Purkinje cell (primary cell): ENCODE results near the gene S100A7. TPM values are rescaled to one million over a fixed set of nuclear protein-coding genes. Genes with fewer than 3 reads are reported as not detected.

Experiments
- polyA plus RNA-seq: library from polyadenylated mRNA; unstranded; fragments of >200 nt; fragmentation: Nextera tagmentation; gene quantifications from 2 replicates; pipeline ENCODE4 v1.2.1, GENCODE V29; 2014

Gene S100A7
- polyA plus RNA-seq, result not detected in 2 replicates

DNA sequence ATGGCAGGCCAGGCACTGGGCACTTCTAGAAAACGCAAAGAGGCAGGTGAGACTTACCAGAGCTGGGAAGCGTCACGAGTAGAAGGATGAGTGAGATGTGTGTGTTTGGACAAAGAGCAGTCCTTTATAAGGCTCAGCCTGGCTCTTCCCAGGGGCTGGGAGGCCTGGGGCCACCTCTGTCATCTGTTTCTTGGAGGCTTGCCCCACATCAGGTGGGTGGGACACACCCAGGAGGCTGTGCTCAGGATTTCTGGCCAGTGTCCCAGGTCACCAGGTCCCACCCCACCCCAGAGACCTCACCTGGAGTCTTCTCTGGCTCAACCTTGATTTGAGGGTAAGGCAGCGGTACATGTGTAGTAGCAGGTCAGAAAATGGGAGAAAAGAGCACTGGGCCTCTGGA lies at the start of gene S100A7:
Gene S100A7 (minus strand): TSS at position 101 of the 400 bp plus-strand sequence. CDS start 1,638 bp downstream, outside the sequence.

DNA sequence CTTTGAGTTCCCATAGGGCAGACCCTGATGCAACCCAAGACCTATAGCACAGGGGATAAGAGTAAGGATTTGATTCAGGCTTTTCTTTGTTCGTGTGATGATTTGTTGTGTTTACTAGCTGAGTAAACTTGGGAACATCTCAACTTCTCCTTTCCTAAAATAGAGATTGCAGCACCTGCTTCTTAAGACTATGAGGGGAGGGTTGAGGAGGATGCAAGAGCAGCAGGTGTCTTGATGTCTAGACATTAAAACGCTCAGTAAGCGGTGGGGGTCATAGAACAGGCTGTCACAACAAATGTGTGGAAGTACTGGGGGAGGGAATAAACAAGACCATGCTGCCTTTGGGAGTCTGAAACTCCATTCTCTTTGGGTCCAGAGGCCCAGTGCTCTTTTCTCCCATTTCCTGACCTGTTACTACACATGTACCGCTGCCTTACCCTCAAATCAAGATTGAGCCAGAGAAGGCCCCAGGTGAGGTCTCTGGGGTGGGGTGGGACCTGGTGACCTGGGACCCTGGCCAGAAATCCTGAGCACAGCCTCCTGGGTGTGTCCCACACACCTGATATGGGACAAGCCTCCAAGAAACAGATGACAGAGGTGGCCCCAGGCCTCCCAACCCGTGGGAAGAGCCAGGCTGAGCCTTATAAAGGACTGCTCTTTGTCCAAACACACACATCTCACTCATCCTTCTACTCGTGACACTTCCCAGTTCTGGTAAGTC lies 44.4 kb downstream of the S100A7 start, which contains the start of gene S100A7A:
Gene S100A7A (plus strand): TSS at position 671 of the 721 bp plus-strand sequence. CDS start 1,563 bp downstream, outside the sequence.

Other genes with a start within 250 kb of the S100A7 start
- not detected in 2 replicates for gene PRR9, start 243.1 kb downstream of the S100A7 start, polyA plus RNA-seq
- gene LORICRIN, start 201.0 kb downstream of the S100A7 start, polyA plus RNA-seq, result not detected in 2 replicates
- not detected in 2 replicates for gene PGLYRP3, start 147.7 kb downstream of the S100A7 start, polyA plus RNA-seq
- not detected in 2 replicates for gene PGLYRP4, start 111.8 kb downstream of the S100A7 start, polyA plus RNA-seq
- gene S100A9, start 102.8 kb downstream of the S100A7 start, polyA plus RNA-seq, result not detected in 2 replicates
- gene S100A12, start 85.0 kb downstream of the S100A7 start, polyA plus RNA-seq, result not detected in 2 replicates
- not detected in 2 replicates for gene S100A8, start 69.6 kb downstream of the S100A7 start, polyA plus RNA-seq
- gene S100A7A, start 44.1 kb downstream of the S100A7 start, polyA plus RNA-seq, result not detected in 2 replicates
- gene S100A6, start 75.3 kb upstream of the S100A7 start, polyA plus RNA-seq, result 19.2 and 39.7 TPM in 2 replicates
- not detected in 2 replicates for gene S100A5, start 80.3 kb upstream of the S100A7 start, polyA plus RNA-seq
- 1.2 and 2.7 TPM in 2 replicates for gene S100A4, start 85.2 kb upstream of the S100A7 start, polyA plus RNA-seq
- gene S100A3, start 88.6 kb upstream of the S100A7 start, polyA plus RNA-seq, result not detected in 2 replicates
- not detected in 2 replicates for gene S100A2, start 105.2 kb upstream of the S100A7 start, polyA plus RNA-seq
- 4.3 and 12.6 TPM in 2 replicates for gene S100A16, start 152.5 kb upstream of the S100A7 start, polyA plus RNA-seq
- not detected in 2 replicates for gene S100A14, start 155.7 kb upstream of the S100A7 start, polyA plus RNA-seq
- 35.3 and 50.8 TPM in 2 replicates for gene S100A13, start 166.9 kb upstream of the S100A7 start, polyA plus RNA-seq
- not detected in 2 replicates for gene S100A1, start 167.8 kb upstream of the S100A7 start, polyA plus RNA-seq
- gene CHTOP, start 173.4 kb upstream of the S100A7 start, polyA plus RNA-seq, result 26.9 and 28.4 TPM in 2 replicates
- gene SNAPIN, start 198.1 kb upstream of the S100A7 start, polyA plus RNA-seq, result 43.2 and 43.3 TPM in 2 replicates
- gene ILF2, start 210.3 kb upstream of the S100A7 start, polyA plus RNA-seq, result 91.4 and 99.4 TPM in 2 replicates
- gene NPR1, start 218.0 kb upstream of the S100A7 start, polyA plus RNA-seq, result 0.23 and 1.7 TPM in 2 replicates